Measurements from ENCODE around the gene USP54.

DNA sequence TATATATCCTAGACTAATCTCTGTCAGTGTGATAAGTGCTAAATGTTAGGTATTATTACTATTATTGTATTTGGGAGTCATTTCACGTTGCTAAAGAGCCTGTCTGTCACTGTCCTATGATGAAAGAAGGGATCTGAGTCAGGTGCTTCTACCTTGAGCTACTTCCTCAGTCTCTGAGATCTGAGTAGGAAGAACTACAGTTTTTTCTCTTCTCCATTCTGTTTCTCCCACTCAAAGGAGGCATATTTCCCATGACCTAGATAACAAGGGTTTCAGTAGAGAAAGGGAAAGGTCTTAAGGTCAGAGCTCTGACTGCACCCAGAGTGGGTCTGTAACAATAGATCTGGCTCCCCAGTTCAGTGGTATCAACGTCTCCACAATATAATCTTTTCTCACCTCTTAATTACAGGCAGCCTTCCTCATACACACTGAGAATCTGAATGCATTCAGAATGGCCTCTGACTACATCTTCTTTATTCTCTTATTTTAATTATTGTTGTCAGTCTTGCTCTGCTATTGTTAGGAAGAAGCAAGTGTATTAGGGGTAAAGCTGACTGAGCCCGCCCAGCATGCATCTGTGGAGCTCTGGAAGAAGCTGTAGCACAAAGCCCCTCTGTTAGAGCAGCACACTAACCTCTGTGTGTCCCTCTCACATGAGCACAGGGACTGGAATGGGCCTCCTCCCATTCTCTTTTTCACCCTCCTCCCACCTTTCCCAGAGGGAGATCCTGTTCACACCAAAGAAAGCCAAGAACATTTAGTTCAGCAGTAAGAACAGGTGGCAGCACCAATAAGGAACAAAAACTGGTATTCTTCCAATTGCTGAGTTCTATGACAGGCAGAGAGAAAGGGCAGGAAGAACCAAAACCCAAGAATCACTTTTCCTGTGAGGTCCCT, 38.1 kb downstream of the USP54 start:
- TF ChIP-seq, protein P1, sequence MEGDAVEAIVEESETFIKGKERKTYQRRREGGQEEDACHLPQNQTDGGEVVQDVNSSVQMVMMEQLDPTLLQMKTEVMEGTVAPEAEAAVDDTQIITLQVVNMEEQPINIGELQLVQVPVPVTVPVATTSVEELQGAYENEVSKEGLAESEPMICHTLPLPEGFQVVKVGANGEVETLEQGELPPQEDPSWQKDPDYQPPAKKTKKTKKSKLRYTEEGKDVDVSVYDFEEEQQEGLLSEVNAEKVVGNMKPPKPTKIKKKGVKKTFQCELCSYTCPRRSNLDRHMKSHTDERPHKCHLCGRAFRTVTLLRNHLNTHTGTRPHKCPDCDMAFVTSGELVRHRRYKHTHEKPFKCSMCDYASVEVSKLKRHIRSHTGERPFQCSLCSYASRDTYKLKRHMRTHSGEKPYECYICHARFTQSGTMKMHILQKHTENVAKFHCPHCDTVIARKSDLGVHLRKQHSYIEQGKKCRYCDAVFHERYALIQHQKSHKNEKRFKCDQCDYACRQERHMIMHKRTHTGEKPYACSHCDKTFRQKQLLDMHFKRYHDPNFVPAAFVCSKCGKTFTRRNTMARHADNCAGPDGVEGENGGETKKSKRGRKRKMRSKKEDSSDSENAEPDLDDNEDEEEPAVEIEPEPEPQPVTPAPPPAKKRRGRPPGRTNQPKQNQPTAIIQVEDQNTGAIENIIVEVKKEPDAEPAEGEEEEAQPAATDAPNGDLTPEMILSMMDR (IDR thresholded peaks at IDR 0.05), result no peak
- TF ChIP-seq EP300 (IDR thresholded peaks at IDR 0.05), result no peak

All from ovary (tissue), 3 donors.